ENCODE measurements around the gene CYP26B1. TPM values are rescaled to one million over a fixed set of nuclear protein-coding genes. Genes with fewer than 3 reads are reported as not detected.

Gene CYP26B1
- total RNA-seq, 1 donor from 2014 or later: 1.2 TPM

GRCh38 chr2:72115110-72116080 is 32.3 kb downstream of the CYP26B1 start:
- DNase-seq (ENCODE audit: low read depth) (peak; percentile 81), FAIRE-seq (no peak)
- H3K27ac ChIP-seq (ENCODE audit: low read depth, low read length): peak overlapping the region; percentile 61
- H3K27ac Mint-ChIP-seq (ENCODE audit: unreplicated experiment): peak overlapping the region; percentile 91
- H3K9me3 ChIP-seq (ENCODE audit: insufficient read depth, low read depth, low read length): no peaks in the 10 kb centered on the region
- H3K27me3 ChIP-seq (ENCODE audit: insufficient read depth, low read length): no peaks in the 10 kb centered on the region
- H3K9ac ChIP-seq (ENCODE audit: low read length): peak overlapping the region; percentile 52
- H3K4me1 Mint-ChIP-seq (ENCODE audit: low read depth, unreplicated experiment): peaks cover 27% of the 10 kb centered on the region
- H3K36me3 Mint-ChIP-seq (ENCODE audit: low read depth, unreplicated experiment): no peaks in the 10 kb centered on the region
- no peak for TF ChIP-seq EZH2 (IDR thresholded peaks at IDR 0.05; ENCODE audit: insufficient read depth, low read length)
- TF ChIP-seq CTCF (IDR thresholded peaks at IDR 0.05; ENCODE audit: insufficient read depth, low read depth, low read length): no peak
- no peaks in the 10 kb centered on the region for H4K20me1 ChIP-seq (ENCODE audit: insufficient read depth, low read length)
- H3K4me2 ChIP-seq (ENCODE audit: low read length): peak overlapping the region; percentile 78
- H3K4me1 ChIP-seq (ENCODE audit: insufficient read depth, low read length): peaks cover 24% of the 10 kb centered on the region
- no peak overlapping the region for H3K4me3 ChIP-seq (ENCODE audit: insufficient read depth, low read depth, low read length)
- H3K4me3 Mint-ChIP-seq (ENCODE audit: unreplicated experiment): peak overlapping the region; percentile 67
- peaks cover 3% of the 10 kb centered on the region for H3K9me3 Mint-ChIP-seq (ENCODE audit: unreplicated experiment)
- H3K79me2 ChIP-seq (ENCODE audit: insufficient read depth, low read length): no peaks in the 10 kb centered on the region
- H3K36me3 ChIP-seq (ENCODE audit: insufficient read depth, low read length): no peaks in the 10 kb centered on the region
- peaks cover 18% of the 10 kb centered on the region for H3K27me3 Mint-ChIP-seq (ENCODE audit: low read depth, unreplicated experiment)
- H2AFZ ChIP-seq (ENCODE audit: low read depth, low read length): peak overlapping the region; percentile 80

GRCh38 chr2:72114693-72115051 is 33.0 kb downstream of the CYP26B1 start:
- H3K9ac ChIP-seq (ENCODE audit: low read length): no peak overlapping the region
- peaks cover 24% of the 10 kb centered on the region for H3K4me1 ChIP-seq (ENCODE audit: insufficient read depth, low read length)
- FAIRE-seq (no peak), DNase-seq (ENCODE audit: low read depth) (no peak)
- Mint-ChIP-seq H3K27me3 (ENCODE audit: low read depth, unreplicated experiment) (peaks cover 12% of the 10 kb centered on the region), H3K27ac (ENCODE audit: unreplicated experiment) (peak overlapping the region; percentile 26), H3K4me3 (ENCODE audit: unreplicated experiment) (no peak overlapping the region), H3K9me3 (ENCODE audit: unreplicated experiment) (peaks cover 1% of the 10 kb centered on the region), H3K36me3 (ENCODE audit: low read depth, unreplicated experiment) (no peaks in the 10 kb centered on the region), H3K4me1 (ENCODE audit: low read depth, unreplicated experiment) (peaks cover 27% of the 10 kb centered on the region)
- H3K4me3 ChIP-seq (ENCODE audit: insufficient read depth, low read depth, low read length): no peak overlapping the region
- H3K4me2 ChIP-seq (ENCODE audit: low read length): peak overlapping the region; percentile 78
- H2AFZ ChIP-seq (ENCODE audit: low read depth, low read length): no peak overlapping the region
- H3K9me3 ChIP-seq (ENCODE audit: insufficient read depth, low read depth, low read length): no peaks in the 10 kb centered on the region
- no peaks in the 10 kb centered on the region for H3K79me2 ChIP-seq (ENCODE audit: insufficient read depth, low read length)
- no peak for TF ChIP-seq EZH2 (IDR thresholded peaks at IDR 0.05; ENCODE audit: insufficient read depth, low read length)
- TF ChIP-seq CTCF (IDR thresholded peaks at IDR 0.05; ENCODE audit: insufficient read depth, low read depth, low read length): no peak
- no peaks in the 10 kb centered on the region for H3K27me3 ChIP-seq (ENCODE audit: insufficient read depth, low read length)
- no peak overlapping the region for H3K27ac ChIP-seq (ENCODE audit: low read depth, low read length)
- no peaks in the 10 kb centered on the region for H3K36me3 ChIP-seq (ENCODE audit: insufficient read depth, low read length)
- H4K20me1 ChIP-seq (ENCODE audit: insufficient read depth, low read length): no peaks in the 10 kb centered on the region

Data from astrocyte (in vitro differentiated cells and primary cell).